SJCRH30 (cell line): Measurements from ENCODE around the gene RASAL3. TPM values are rescaled to one million over a fixed set of nuclear protein-coding genes. Genes with fewer than 3 reads are reported as not detected.
A peak's percentile ranks its signal among the peaks of the same experiment; 100 is the strongest.

Experiments
- DNase-seq, 2 experiments: peaks; one replicate each; pipeline ENCODE4 v3.0.0-alpha.2; 2015 to 2020
- H3K27ac ChIP-seq: fragments of 250-450 bp; sonication (Bioruptor Pico); 2 replicates; pipeline ENCODE4 v1.5.1; 2020; ENCODE audit warnings: mild to moderate bottlenecking, moderate library complexity
- H3K27me3 ChIP-seq: fragments of 250-450 bp; sonication (Bioruptor Pico); 2 replicates; pipeline ENCODE4 v1.5.1; 2020; ENCODE audit warnings: mild to moderate bottlenecking, moderate library complexity
- H3K36me3 ChIP-seq: fragments of 250-450 bp; sonication (Bioruptor Pico); 2 replicates; pipeline ENCODE4 v1.5.1; 2020; ENCODE audit warnings: mild to moderate bottlenecking, moderate library complexity
- H3K4me1 ChIP-seq: fragments of 250-450 bp; sonication (Bioruptor Pico); 2 replicates; pipeline ENCODE4 v1.5.1; 2020; ENCODE audit warnings: mild to moderate bottlenecking, moderate library complexity
- H3K4me3 ChIP-seq: fragments of 250-450 bp; sonication (Bioruptor Pico); 2 replicates; pipeline ENCODE4 v1.5.1; 2020; ENCODE audit warnings: mild to moderate bottlenecking, moderate library complexity
- H3K9me3 ChIP-seq: fragments of 250-450 bp; sonication (Bioruptor Pico); replicated peaks from 2 replicates; pipeline ENCODE4 v1.5.1; 2020; ENCODE audit warnings: mild to moderate bottlenecking, moderate library complexity
- total RNA-seq: library from RNA; depleted of rRNA; stranded (reverse); fragments of >200 nt; shearing (Covaris generic); gene quantifications from 2 replicates; pipeline ENCODE4 v1.2.3, GENCODE V29; 2014

The RASAL3 gene
- total RNA-seq, 1 experiment from 2014 or later = 0.12 TPM

GRCh38 chr19:15448044-15448777, 16.1 kb downstream of the RASAL3 start:
- Histone ChIP-seq H3K4me3 (no peak overlapping the region), H3K27ac (no peak overlapping the region)

GRCh38 chr19:15447057-15447456, 17.3 kb downstream of the RASAL3 start:
- H3K9me3 ChIP-seq = no peaks in the 10 kb centered on the region
- H3K27me3 ChIP-seq = no peaks in the 10 kb centered on the region
- DNase-seq = no peak
- no peak overlapping the region for H3K4me3 ChIP-seq
- no peak overlapping the region for H3K27ac ChIP-seq
- H3K4me1 ChIP-seq = peaks cover 9% of the 10 kb centered on the region
- H3K36me3 ChIP-seq = no peaks in the 10 kb centered on the region

More at GRCh38 chr19:15448044-15448777, 16.1 kb downstream of the RASAL3 start:
- DNase-seq = no peak
- no peaks in the 10 kb centered on the region for H3K36me3 ChIP-seq
- peaks cover 9% of the 10 kb centered on the region for H3K4me1 ChIP-seq
- no peaks in the 10 kb centered on the region for H3K9me3 ChIP-seq
- no peaks in the 10 kb centered on the region for H3K27me3 ChIP-seq

- Histone ChIP-seq H3K36me3 (no peaks in the 10 kb centered on the region), H3K4me1 (peaks cover 9% of the 10 kb centered on the region), H3K9me3 (no peaks in the 10 kb centered on the region), H3K27ac (no peak overlapping the region), H3K27me3 (no peaks in the 10 kb centered on the region), H3K4me3 (no peak overlapping the region)
- peak in 1 of 2 experiments; percentile 36 for DNase-seq
Observed at GRCh38 chr19:15445807-15446376, 18.5 kb downstream of the RASAL3 start.

- H3K27me3 ChIP-seq = no peaks in the 10 kb centered on the region
- H3K9me3 ChIP-seq = no peaks in the 10 kb centered on the region
- H3K4me1 ChIP-seq = peaks cover 8% of the 10 kb centered on the region
- H3K4me3 ChIP-seq = no peak overlapping the region
- DNase-seq = no peak
- H3K27ac ChIP-seq = no peak overlapping the region
- H3K36me3 ChIP-seq = no peaks in the 10 kb centered on the region
Observed at GRCh38 chr19:15445227-15445605, 19.1 kb downstream of the RASAL3 start.

- Histone ChIP-seq H3K4me3 (no peak overlapping the region), H3K4me1 (peaks cover 5% of the 10 kb centered on the region), H3K27ac (no peak overlapping the region), H3K27me3 (peaks cover 5% of the 10 kb centered on the region; the same call in 1 of the 2 replicates), H3K9me3 (no peaks in the 10 kb centered on the region), H3K36me3 (no peaks in the 10 kb centered on the region)
- no peak for DNase-seq
Observed at GRCh38 chr19:15444505-15445226, 19.7 kb downstream of the RASAL3 start.

GRCh38 chr19:15443838-15444237, 20.5 kb downstream of the RASAL3 start:
- Histone ChIP-seq H3K27me3 (peaks cover 13% of the 10 kb centered on the region), H3K4me3 (no peak overlapping the region), H3K36me3 (no peaks in the 10 kb centered on the region), H3K4me1 (peaks cover under 1% of the 10 kb centered on the region), H3K27ac (no peak overlapping the region), H3K9me3 (no peaks in the 10 kb centered on the region)
- DNase-seq = no peak

- no peaks in the 10 kb centered on the region for H3K36me3 ChIP-seq
- H3K27me3 ChIP-seq = peaks cover 14% of the 10 kb centered on the region
- H3K4me1 ChIP-seq = no peaks in the 10 kb centered on the region
- no peak overlapping the region for H3K4me3 ChIP-seq
- DNase-seq = no peak
- no peaks in the 10 kb centered on the region for H3K9me3 ChIP-seq
- H3K27ac ChIP-seq = no peak overlapping the region
Observed at GRCh38 chr19:15443325-15443724, 21.0 kb downstream of the RASAL3 start.

- DNase-seq = no peak
- Histone ChIP-seq H3K27ac (no peak overlapping the region), H3K4me1 (no peaks in the 10 kb centered on the region), H3K36me3 (no peaks in the 10 kb centered on the region), H3K9me3 (no peaks in the 10 kb centered on the region), H3K27me3 (peaks cover 14% of the 10 kb centered on the region), H3K4me3 (no peak overlapping the region)
Observed at GRCh38 chr19:15442142-15442920, 22.0 kb downstream of the RASAL3 start.

- Histone ChIP-seq H3K27ac (no peak overlapping the region), H3K36me3 (no peaks in the 10 kb centered on the region), H3K27me3 (peaks cover 14% of the 10 kb centered on the region), H3K9me3 (no peaks in the 10 kb centered on the region), H3K4me1 (no peaks in the 10 kb centered on the region), H3K4me3 (no peak overlapping the region)
- no peak for DNase-seq
Observed at GRCh38 chr19:15441317-15441716, 23.0 kb downstream of the RASAL3 start.

- Histone ChIP-seq H3K36me3 (no peaks in the 10 kb centered on the region), H3K27ac (no peak overlapping the region), H3K9me3 (no peaks in the 10 kb centered on the region), H3K27me3 (peaks cover 14% of the 10 kb centered on the region), H3K4me3 (no peak overlapping the region), H3K4me1 (no peaks in the 10 kb centered on the region)
- no peak for DNase-seq
Observed at GRCh38 chr19:15439821-15440641, 24.3 kb downstream of the RASAL3 start.

- H3K36me3 ChIP-seq = no peaks in the 10 kb centered on the region
- no peaks in the 10 kb centered on the region for H3K4me1 ChIP-seq
- peaks cover 14% of the 10 kb centered on the region for H3K27me3 ChIP-seq
- H3K4me3 ChIP-seq = no peak overlapping the region
- H3K27ac ChIP-seq = no peak overlapping the region
- no peak for DNase-seq
- no peaks in the 10 kb centered on the region for H3K9me3 ChIP-seq
Observed at GRCh38 chr19:15439078-15439799, 25.1 kb downstream of the RASAL3 start.

- H3K4me3 ChIP-seq = no peak overlapping the region
- no peak overlapping the region for H3K27ac ChIP-seq
- peaks cover 3% of the 10 kb centered on the region for H3K4me1 ChIP-seq
- no peak for DNase-seq
- H3K9me3 ChIP-seq = no peaks in the 10 kb centered on the region
- peaks cover 14% of the 10 kb centered on the region for H3K27me3 ChIP-seq
- H3K36me3 ChIP-seq = no peaks in the 10 kb centered on the region
Observed at GRCh38 chr19:15438577-15438976, 25.8 kb downstream of the RASAL3 start.

GRCh38 chr19:15438124-15438496, 26.2 kb downstream of the RASAL3 start:
- no peak overlapping the region for H3K27ac ChIP-seq
- no peak for DNase-seq
- no peaks in the 10 kb centered on the region for H3K9me3 ChIP-seq
- H3K4me3 ChIP-seq = no peak overlapping the region
- no peaks in the 10 kb centered on the region for H3K36me3 ChIP-seq
- peaks cover 14% of the 10 kb centered on the region for H3K27me3 ChIP-seq
- H3K4me1 ChIP-seq = peaks cover 5% of the 10 kb centered on the region
